Measurements from ENCODE around the gene ADORA1. TPM values are rescaled to one million over a fixed set of nuclear protein-coding genes. Genes with fewer than 3 reads are reported as not detected.

ADORA1 gene
- total RNA-seq, 1 donor from 2014 or later, result 7.0 TPM

GRCh38 chr1:203143641-203144040 is 16.1 kb downstream of the ADORA1 start:
- TF ChIP-seq CTCF (IDR thresholded peaks at IDR 0.05; ENCODE audit: insufficient read depth, low read length, poor library complexity, severe bottlenecking), result no peak

GRCh38 chr1:203144661-203145060 is 17.1 kb downstream of the ADORA1 start:
- no peak overlapping the region for H3K4me3 ChIP-seq (ENCODE audit: low read depth, low read length)
- no peak for TF ChIP-seq CTCF (IDR thresholded peaks at IDR 0.05; ENCODE audit: insufficient read depth, low read length, poor library complexity, severe bottlenecking)
- no peak for DNase-seq (ENCODE audit: low read depth)
- H3K27me3 ChIP-seq (ENCODE audit: control insufficient read depth, insufficient read depth, low read length), result no peaks in the 10 kb centered on the region
- H3K36me3 ChIP-seq (ENCODE audit: control insufficient read depth, insufficient read depth, low read length), result no peaks in the 10 kb centered on the region

More at GRCh38 chr1:203143641-203144040, 16.1 kb downstream of the ADORA1 start:
- H3K36me3 ChIP-seq (ENCODE audit: control insufficient read depth, insufficient read depth, low read length), result no peaks in the 10 kb centered on the region
- H3K4me3 ChIP-seq (ENCODE audit: low read depth, low read length), result no peak overlapping the region
- DNase-seq (ENCODE audit: low read depth), result no peak
- no peaks in the 10 kb centered on the region for H3K27me3 ChIP-seq (ENCODE audit: control insufficient read depth, insufficient read depth, low read length)

- no peak for TF ChIP-seq CTCF (IDR thresholded peaks at IDR 0.05; ENCODE audit: insufficient read depth, low read length, poor library complexity, severe bottlenecking)
Observed at GRCh38 chr1:203145321-203146041, 18.0 kb downstream of the ADORA1 start.

GRCh38 chr1:203146042-203146369 is 18.5 kb downstream of the ADORA1 start:
- DNase-seq (ENCODE audit: low read depth), result no peak
- Histone ChIP-seq H3K4me3 (ENCODE audit: low read depth, low read length) (no peak overlapping the region), H3K36me3 (ENCODE audit: control insufficient read depth, insufficient read depth, low read length) (no peaks in the 10 kb centered on the region), H3K27me3 (ENCODE audit: control insufficient read depth, insufficient read depth, low read length) (no peaks in the 10 kb centered on the region)
- TF ChIP-seq CTCF (IDR thresholded peaks at IDR 0.05; ENCODE audit: insufficient read depth, low read length, poor library complexity, severe bottlenecking), result no peak

More at GRCh38 chr1:203145321-203146041, 18.0 kb downstream of the ADORA1 start:
- DNase-seq (ENCODE audit: low read depth), result no peak
- H3K27me3 ChIP-seq (ENCODE audit: control insufficient read depth, insufficient read depth, low read length), result no peaks in the 10 kb centered on the region
- no peak overlapping the region for H3K4me3 ChIP-seq (ENCODE audit: low read depth, low read length)
- H3K36me3 ChIP-seq (ENCODE audit: control insufficient read depth, insufficient read depth, low read length), result no peaks in the 10 kb centered on the region

- TF ChIP-seq CTCF (IDR thresholded peaks at IDR 0.05; ENCODE audit: insufficient read depth, low read length, poor library complexity, severe bottlenecking), result no peak
- Histone ChIP-seq H3K4me3 (ENCODE audit: low read depth, low read length) (no peak overlapping the region), H3K27me3 (ENCODE audit: control insufficient read depth, insufficient read depth, low read length) (no peaks in the 10 kb centered on the region), H3K36me3 (ENCODE audit: control insufficient read depth, insufficient read depth, low read length) (no peaks in the 10 kb centered on the region)
- no peak for DNase-seq (ENCODE audit: low read depth)
Observed at GRCh38 chr1:203146537-203146936, 19.0 kb downstream of the ADORA1 start.

- TF ChIP-seq CTCF (IDR thresholded peaks at IDR 0.05; ENCODE audit: insufficient read depth, low read length, poor library complexity, severe bottlenecking), result no peak
Observed at GRCh38 chr1:203147376-203147775, 19.9 kb downstream of the ADORA1 start.

More at GRCh38 chr1:203147376-203147775, 19.9 kb downstream of the ADORA1 start:
- no peak overlapping the region for H3K4me3 ChIP-seq (ENCODE audit: low read depth, low read length)
- no peaks in the 10 kb centered on the region for H3K27me3 ChIP-seq (ENCODE audit: control insufficient read depth, insufficient read depth, low read length)
- DNase-seq (ENCODE audit: low read depth), result no peak
- H3K36me3 ChIP-seq (ENCODE audit: control insufficient read depth, insufficient read depth, low read length), result no peaks in the 10 kb centered on the region

Measured in kidney epithelial cell (primary cell).